PC-9 (cell line): ENCODE data around the gene COG1. TPM values are rescaled to one million over a fixed set of nuclear protein-coding genes. Genes with fewer than 3 reads are reported as not detected.

Experiments
- BruUV-seq: library from RNA; stranded (reverse); fragments of 400-500 nt; replicated peaks from 2 replicates; lab custom pipeline; 2021; lab: Mats Ljungman, UMichigan
- CTCF ChIA-PET: fragments of 300-600 bp; sonication (Branson Sonifier 250); formaldehyde crosslinking; loops from one replicate; lab custom pipeline; 2022; ENCODE audit warnings: antibody characterized with exemption; lab: Charles Lee
- POLR2A ChIA-PET: fragments of 300-600 bp; sonication (Branson Sonifier 250); formaldehyde crosslinking; loops from one replicate; lab custom pipeline; 2022; ENCODE audit warnings: antibody characterized with exemption; ENCODE audit not compliant: unreplicated experiment; lab: Charles Lee
- DNase-seq, 2 experiments: peaks; one replicate each; pipeline versions ENCODE4 v3.0.0 to v3.0.0-alpha.2; 2015 to 2022; ENCODE audit warnings: mixed read lengths in 1 of 2
- H2AFZ ChIP-seq: fragments of 200-600 bp; sonication (generic); 2 replicates; pipeline ENCODE4 v1.8.1; 2017; ENCODE audit warnings: antibody characterized with exemption
- H3F3A ChIP-seq: fragments of 200-600 bp; sonication (generic); 2 replicates; pipeline ENCODE4 v1.8.1; 2017; ENCODE audit warnings: antibody characterized with exemption, mild to moderate bottlenecking, low read depth; ENCODE audit not compliant: insufficient read depth
- H3K27ac ChIP-seq: fragments of 200-600 bp; sonication (generic); 2 replicates; pipeline ENCODE4 v1.6.1; 2016; ENCODE audit warnings: mixed run types
- H3K27me3 ChIP-seq: fragments of 200-600 bp; sonication (generic); 2 replicates; pipeline ENCODE4 v1.6.1; 2016; ENCODE audit warnings: low read depth, mixed run types; ENCODE audit not compliant: insufficient read depth
- H3K36me3 ChIP-seq: fragments of 200-600 bp; sonication (generic); 2 replicates; pipeline ENCODE4 v1.6.1; 2016; ENCODE audit warnings: low read depth, mixed run types
- H3K4me1 ChIP-seq: fragments of 200-600 bp; sonication (generic); replicated peaks from 2 replicates; pipeline ENCODE4 v1.6.1; 2016; ENCODE audit warnings: mixed run types; ENCODE audit not compliant: insufficient read depth
- H3K4me2 ChIP-seq: fragments of 200-600 bp; sonication (generic); 2 replicates; pipeline ENCODE4 v1.6.1; 2017; ENCODE audit warnings: mixed run types
- H3K4me3 ChIP-seq: fragments of 200-600 bp; sonication (generic); 2 replicates; pipeline ENCODE4 v1.6.1; 2016; ENCODE audit warnings: mixed run types
- H3K79me2 ChIP-seq: fragments of 200-600 bp; sonication (generic); 2 replicates; pipeline ENCODE4 v1.6.1; 2017; ENCODE audit warnings: low read depth, mixed run types
- H3K9me2 ChIP-seq: fragments of 200-600 bp; sonication (generic); 2 replicates; pipeline ENCODE4 v1.8.1; 2017; ENCODE audit warnings: mild to moderate bottlenecking; ENCODE audit not compliant: insufficient read depth
- H3K9me3 ChIP-seq: fragments of 200-600 bp; sonication (generic); 2 replicates; pipeline ENCODE4 v1.8.1; 2016; ENCODE audit warnings: low read depth; ENCODE audit not compliant: insufficient read depth
- H4K20me1 ChIP-seq: fragments of 200-600 bp; sonication (generic); 2 replicates; pipeline ENCODE4 v1.8.1; 2017; ENCODE audit not compliant: insufficient read depth
- CTCF ChIP-seq: fragments of 200-600 bp; sonication (generic); conservative IDR thresholded peaks from 2 replicates; pipeline ENCODE4 v1.6.1; 2017; ENCODE audit warnings: mixed run types, antibody characterized with exemption, mild to moderate bottlenecking, moderate library complexity
- EZH2 ChIP-seq: fragments of 200-600 bp; sonication (generic); IDR thresholded peaks from 2 replicates; pipeline ENCODE4 v1.8.0; 2017; ENCODE audit warnings: antibody characterized with exemption, low read depth
- intact Hi-C: fragments of 100-400 bp; cut with micrococcal nuclease; formaldehyde crosslinking; loops from one replicate; pipeline ENCODE4 v1.10.0; 2022; ENCODE audit not compliant: unreplicated experiment
- total RNA-seq: library from RNA; stranded (reverse); gene quantifications from 2 replicates; pipeline ENCODE4 v1.2.3, GENCODE V29; 2021

COG1 gene
- total RNA-seq, 1 experiment from 2014 or later = 24.8 TPM

- Histone ChIP-seq H3K9me3 (no peaks in the 10 kb centered on the region), H3F3A (no peaks in the 10 kb centered on the region; the same call in 1 of the 2 replicates), H3K4me3 (no peak overlapping the region), H2AFZ (no peak overlapping the region), H3K27me3 (no peaks in the 10 kb centered on the region), H3K4me2 (no peak overlapping the region), H3K36me3 (no peaks in the 10 kb centered on the region), H4K20me1 (no peaks in the 10 kb centered on the region), H3K4me1 (no peaks in the 10 kb centered on the region), H3K79me2 (no peaks in the 10 kb centered on the region), H3K27ac (no peak overlapping the region), H3K9me2 (no peaks in the 10 kb centered on the region)
- ChIA-PET CTCF (no interaction called here), POLR2A (no interaction called here)
- TF ChIP-seq CTCF (no peak), EZH2 (no peak)
- DNase-seq = no peak
- intact Hi-C loops = loop anchor here (10.0 kb wide), 1 partner anchor 57 kb away; no protein-coding TSS in a partner anchor
- no TSS peak for BruUV-seq
Measured at GRCh38 chr17:73172252-73172651, 20.6 kb upstream of the COG1 start.

GRCh38 chr17:73174126-73174525 is 18.7 kb upstream of the COG1 start:
- Histone ChIP-seq H3K27ac (no peak overlapping the region), H3K36me3 (no peaks in the 10 kb centered on the region), H3K9me2 (no peaks in the 10 kb centered on the region), H3K4me1 (no peaks in the 10 kb centered on the region), H3K4me3 (no peak overlapping the region), H2AFZ (no peak overlapping the region), H3K9me3 (no peaks in the 10 kb centered on the region), H3K27me3 (no peaks in the 10 kb centered on the region), H3K79me2 (no peaks in the 10 kb centered on the region), H3K4me2 (no peak overlapping the region), H4K20me1 (no peaks in the 10 kb centered on the region), H3F3A (no peaks in the 10 kb centered on the region)
- intact Hi-C loops = loop anchor here (10.0 kb wide), 1 partner anchor 59 kb away; no protein-coding TSS in a partner anchor
- ChIA-PET POLR2A (no interaction called here), CTCF (no interaction called here)
- BruUV-seq = no TSS peak
- DNase-seq = no peak
- TF ChIP-seq CTCF = no peak
- TF ChIP-seq EZH2 = no peak

DNA sequence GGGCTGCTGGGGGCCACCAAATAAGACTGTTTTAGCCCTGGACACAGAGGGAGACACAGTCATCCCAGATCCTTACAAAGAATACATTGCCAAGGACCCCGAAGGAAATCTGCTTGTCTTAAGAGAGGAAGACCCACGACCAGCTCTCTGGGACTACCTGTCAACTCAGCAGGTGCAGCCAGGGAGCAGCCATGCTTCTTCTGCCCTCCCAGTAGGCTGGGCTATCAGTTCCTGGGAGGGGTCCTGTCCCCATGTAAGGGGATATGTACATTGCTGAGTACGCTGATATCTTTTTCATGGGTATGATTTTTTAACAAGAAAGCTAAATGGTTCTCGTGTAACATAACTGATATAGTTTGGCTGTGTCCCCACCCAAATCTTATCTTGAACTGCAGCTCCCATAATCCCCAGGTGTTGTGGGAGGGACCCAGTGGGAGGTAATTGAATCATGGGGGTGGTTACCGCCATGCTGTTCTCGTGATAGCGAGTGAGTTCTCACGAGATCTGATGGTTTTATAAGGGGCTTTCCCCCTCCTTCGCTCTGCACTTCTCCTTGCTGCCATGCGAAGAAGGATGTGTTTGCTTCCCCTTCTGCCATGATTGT is 16.8 kb upstream of the COG1 start:
- DNase-seq = no peak
- no TSS peak for BruUV-seq
- H3K9me3 ChIP-seq = no peaks in the 10 kb centered on the region
- H2AFZ ChIP-seq = no peak overlapping the region
- no peaks in the 10 kb centered on the region for H3K9me2 ChIP-seq
- no peak overlapping the region for H3K4me2 ChIP-seq
- TF ChIP-seq CTCF (no peak), EZH2 (no peak)
- no peaks in the 10 kb centered on the region for H4K20me1 ChIP-seq
- no peak overlapping the region for H3K4me3 ChIP-seq
- no peaks in the 10 kb centered on the region for H3K79me2 ChIP-seq
- ChIA-PET CTCF (no interaction called here), POLR2A (no interaction called here)
- intact Hi-C loops = loop anchor here (10.0 kb wide), 1 partner anchor 61 kb away; no protein-coding TSS in a partner anchor
- no peaks in the 10 kb centered on the region for H3K4me1 ChIP-seq
- H3K27ac ChIP-seq = no peak overlapping the region
- no peaks in the 10 kb centered on the region for H3F3A ChIP-seq
- no peaks in the 10 kb centered on the region for H3K27me3 ChIP-seq
- no peaks in the 10 kb centered on the region for H3K36me3 ChIP-seq
